B cell (primary cell): ENCODE data around the gene ABHD2. TPM values are rescaled to one million over a fixed set of nuclear protein-coding genes. Genes with fewer than 3 reads are reported as not detected.

Source experiments
- ATAC-seq: fragments of 200-7000 bp; cut with Tn5 transposase; one replicate; pipeline ENCODE4 v1.10.0; 2021; ENCODE audit warnings: low read depth, mild to moderate bottlenecking, moderate number of reproducible peaks, moderate library complexity
- CTCF ChIA-PET: fragments of 350-600 bp; sonication (Branson Sonifier 250); formaldehyde crosslinking; loops from one replicate; lab custom pipeline; 2021; ENCODE audit warnings: antibody characterized with exemption, inconsistent platforms; lab: Charles Lee
- POLR2A ChIA-PET: fragments of 350-600 bp; sonication (Branson Sonifier 250); formaldehyde crosslinking; loops from one replicate; lab custom pipeline; 2021; ENCODE audit warnings: antibody characterized with exemption; lab: Charles Lee
- DNase-seq: peaks from one replicate; pipeline ENCODE4 v3.0.0; 2013
- H2AFZ ChIP-seq: 2 replicates; pipeline ENCODE4 v1.6.1; 2012; ENCODE audit warnings: mild to moderate bottlenecking, low read depth, low read length; ENCODE audit not compliant: insufficient read depth, poor library complexity, severe bottlenecking
- H3K27ac ChIP-seq, 2 donors: 1 replicate in 1 of 2; 2 replicates in 1 of 2; pipeline ENCODE4 v1.5.1; 2012 to 2013; ENCODE audit warnings: low read length in 2 of 2, mild to moderate bottlenecking in 2 of 2, moderate library complexity in 1 of 2
- H3K27me3 ChIP-seq, 4 experiments: fragments of 200-600 bp in 1 of 4; sonication (generic) in 1 of 4; replicated peaks in 1 of 4; 1 replicate in 2 of 4; 2 replicates in 2 of 4; pipeline versions ENCODE4 v1.6.1 to v1.7.0; 2013 to 2016; ENCODE audit warnings: low read length in 3 of 4, mild to moderate bottlenecking in 2 of 4, mixed read lengths in 1 of 4, moderate library complexity in 1 of 4; ENCODE audit not compliant: insufficient read depth in 4 of 4, control insufficient read depth in 3 of 4; ENCODE audit errors: control extremely low read depth in 1 of 4
- H3K36me3 ChIP-seq, 2 experiments: replicated peaks in 1 of 2; 1 replicate in 1 of 2; 2 replicates in 1 of 2; pipeline versions ENCODE4 v1.6.1 to v1.7.1; 2013; ENCODE audit warnings: low read length in 1 of 2; ENCODE audit not compliant: insufficient read depth in 2 of 2, control insufficient read depth in 1 of 2; ENCODE audit errors: control extremely low read depth in 1 of 2, extremely low read depth in 1 of 2
- H3K4me1 ChIP-seq, 2 donors: fragments of 200-600 bp in 1 of 2; sonication (generic) in 1 of 2; 1 replicate in 1 of 2; 2 replicates in 1 of 2; pipeline versions ENCODE4 v1.5.1 to v1.6.1; 2013 to 2017; ENCODE audit warnings: low read length in 2 of 2; ENCODE audit not compliant: control insufficient read depth in 2 of 2, insufficient read depth in 2 of 2
- H3K4me2 ChIP-seq: replicated peaks from 2 replicates; pipeline ENCODE3; 2012; ENCODE audit warnings: mild to moderate bottlenecking, low read depth, low read length; ENCODE audit not compliant: poor library complexity, severe bottlenecking
- H3K4me3 ChIP-seq, 5 experiments: fragments of 200-600 bp in 1 of 5; sonication (generic) in 1 of 5; 1 replicate in 3 of 5; 2 replicates in 2 of 5; pipeline versions ENCODE4 v1.5.1 to v1.7.0; 2011 to 2016; ENCODE audit warnings: low read length in 4 of 5, mild to moderate bottlenecking in 4 of 5, low read depth in 2 of 5, control low read depth in 1 of 5, moderate library complexity in 1 of 5; ENCODE audit not compliant: insufficient read depth in 1 of 5; ENCODE audit errors: control extremely low read depth in 1 of 5, extremely low read depth in 1 of 5
- H3K79me2 ChIP-seq: fragments of 200-600 bp; sonication (generic); one replicate; pipeline ENCODE4 v1.6.0; 2016; ENCODE audit warnings: low read length; ENCODE audit not compliant: control insufficient read depth, insufficient read depth
- H3K9ac ChIP-seq: fragments of 200-600 bp; sonication (generic); 2 replicates; pipeline ENCODE4 v1.6.1; 2017; ENCODE audit warnings: mild to moderate bottlenecking, low read length, moderate library complexity
- H3K9me3 ChIP-seq, 3 donors: one replicate each; pipeline versions ENCODE4 v1.6.1 to v1.7.1; 2013; ENCODE audit warnings: low read length in 2 of 3; ENCODE audit not compliant: control insufficient read depth in 2 of 3, insufficient read depth in 1 of 3; ENCODE audit errors: control extremely low read depth in 1 of 3
- H4K20me1 ChIP-seq: 2 replicates; pipeline ENCODE4 v1.6.0; 2012; ENCODE audit warnings: mild to moderate bottlenecking, low read length; ENCODE audit not compliant: insufficient read depth, control insufficient read depth, poor library complexity, severe bottlenecking
- H3K27ac Mint-ChIP-seq: one replicate; pipeline ENCODE4 v1.8.0; 2021; ENCODE audit warnings: mixed read lengths
- H3K27me3 Mint-ChIP-seq: one replicate; pipeline ENCODE4 v1.8.0; 2021; ENCODE audit warnings: mixed read lengths
- H3K4me1 Mint-ChIP-seq: one replicate; pipeline ENCODE4 v1.8.0; 2021; ENCODE audit warnings: mixed read lengths
- H3K4me3 Mint-ChIP-seq: one replicate; pipeline ENCODE4 v1.8.0; 2021; ENCODE audit warnings: mixed read lengths
- H3K9me3 Mint-ChIP-seq: one replicate; pipeline ENCODE4 v1.8.0; 2022; ENCODE audit warnings: mixed read lengths; ENCODE audit not compliant: insufficient read depth
- CTCF ChIP-seq: fragments of 200-600 bp; IDR thresholded peaks from one replicate; pipeline ENCODE4 v1.8.0; 2022; ENCODE audit warnings: antibody characterized with exemption, mild to moderate bottlenecking
- EZH2 ChIP-seq: IDR thresholded peaks from 2 replicates; pipeline ENCODE4 v1.6.1; 2012; ENCODE audit warnings: borderline replicate concordance, low read depth, mild to moderate bottlenecking, moderate library complexity, low read length; ENCODE audit not compliant: insufficient read depth, poor library complexity, severe bottlenecking
- WGBS: methylation state at CpG from one replicate; pipeline ENCODE4 v1.1.5; 2013; ENCODE audit warnings: missing lambda C conversion rate; ENCODE audit not compliant: insufficient coverage; 5-methylcytosine and 5-hydroxymethylcytosine counted together
- intact Hi-C: fragments of 100-400 bp; cut with micrococcal nuclease; formaldehyde crosslinking; loops from one replicate; pipeline ENCODE4 v1.10.0; 2022
- polyA plus RNA-seq: library from polyadenylated mRNA; depleted of rRNA; stranded (reverse); fragments of >200 nt; gene quantifications from 2 replicates; pipeline ENCODE4 v1.2.3, GENCODE V29; 2012
- total RNA-seq, 2 donors: library from RNA; stranded (reverse); fragments of 120-200 nt in 1 of 2; gene quantifications; 1 replicate in 1 of 2; 2 replicates in 1 of 2; pipeline versions ENCODE4 v1.2.3 to v1.2.4, GENCODE V29; 2013 to 2022

ABHD2 gene
- total and polyA plus RNA-seq, 2 donors (not counting 1 experiment from before 2014, with no cell fraction given): 7.1 to 45.8 TPM

- H3K27ac Mint-ChIP-seq: no peak overlapping the region
Measured at GRCh38 chr15:89175617-89176191, 87.4 kb downstream of the ABHD2 start.

More at GRCh38 chr15:89175617-89176191, 87.4 kb downstream of the ABHD2 start:
- no peaks in the 10 kb centered on the region for H3K9me3 ChIP-seq
- H3K27ac ChIP-seq: no peak overlapping the region
- no peak overlapping the region for H2AFZ ChIP-seq
- no peaks in the 10 kb centered on the region for H3K79me2 ChIP-seq
- no peaks in the 10 kb centered on the region for H3K9me3 Mint-ChIP-seq
- no peaks in the 10 kb centered on the region for H3K4me1 ChIP-seq
- peaks cover 2 to 32% of the 10 kb centered on the region in 2 experiments for H3K36me3 ChIP-seq
- 69% methylated on average over 10 of the region's 13 CpGs for WGBS
- TF ChIP-seq EZH2 (no peak), CTCF (no peak)
- no peaks in the 10 kb centered on the region for H3K4me1 Mint-ChIP-seq
- H3K4me3 ChIP-seq: no peak overlapping the region
- POLR2A ChIA-PET: no interaction called here
- intact Hi-C loops: loop anchor here (2.0 to 10.0 kb wide), 2 partner anchors 281 to 551 kb away; partner anchors contain the start of genes AEN and HAPLN3
- no peak overlapping the region for H3K4me3 Mint-ChIP-seq
- no peak overlapping the region for H3K9ac ChIP-seq
- ATAC-seq: no peak
- no peaks in the 10 kb centered on the region for H3K27me3 ChIP-seq
- no peaks in the 10 kb centered on the region for H4K20me1 ChIP-seq
- no peak overlapping the region for H3K4me2 ChIP-seq
- no peaks in the 10 kb centered on the region for H3K27me3 Mint-ChIP-seq
- no peak for DNase-seq
- CTCF ChIA-PET: interaction anchor here (0.6 to 6.1 kb wide), 6 partner anchors 9 to 723 kb away, joined by 3 to 73 read pairs (median 6); no protein-coding TSS in a partner anchor
